Transverse colon (tissue), 4 donors: Measurements from ENCODE around the gene GJA8. TPM values are rescaled to one million over a fixed set of nuclear protein-coding genes. Genes with fewer than 3 reads are reported as not detected.

ENCODE experiments used
- DNase-seq: peaks from one replicate; pipeline ENCODE4 v3.0.0-alpha.2; 2019
- H3K27ac ChIP-seq, 4 donors: fragments of 200-600 bp; sonication (generic); 2 replicates each; pipeline ENCODE4 v1.5.1; 2016 to 2018; ENCODE audit warnings: inconsistent platforms in 4 of 4
- H3K27me3 ChIP-seq: fragments of 200-600 bp; sonication (generic); 2 replicates; pipeline ENCODE4 v1.5.1; 2017; ENCODE audit warnings: inconsistent platforms
- H3K36me3 ChIP-seq, 4 donors: fragments of 200-600 bp; sonication (generic); 2 replicates each; pipeline ENCODE4 v1.5.1; 2017 to 2019; ENCODE audit warnings: inconsistent platforms in 4 of 4
- H3K4me1 ChIP-seq, 4 donors: fragments of 200-600 bp; sonication (generic); 2 replicates each; pipeline ENCODE4 v1.5.1; 2017 to 2020; ENCODE audit warnings: inconsistent platforms in 4 of 4
- H3K4me3 ChIP-seq, 4 donors: fragments of 200-600 bp; sonication (generic); 1 replicate in 1 of 4; 2 replicates in 3 of 4; pipeline versions ENCODE4 v1.5.1 to v1.6.1; 2017 to 2019; ENCODE audit warnings: inconsistent platforms in 4 of 4
- H3K9me3 ChIP-seq, 2 donors: fragments of 200-600 bp; sonication (generic); 2 replicates each; pipeline ENCODE4 v1.5.1; 2017 to 2019; ENCODE audit warnings: inconsistent platforms in 2 of 2
- CTCF ChIP-seq, 5 experiments: fragments of 200-600 bp in 3 of 5; fragments of 450-650 bp in 2 of 5; sonication (generic) in 3 of 5; IDR thresholded peaks; 1 replicate in 2 of 5; 2 replicates in 3 of 5; pipeline ENCODE4 v1.5.1; 2016 to 2017; ENCODE audit warnings: antibody characterized with exemption in 5 of 5, inconsistent platforms in 3 of 5, mild to moderate bottlenecking in 2 of 5, moderate library complexity in 1 of 5
- EP300 ChIP-seq: sonication (generic); formaldehyde crosslinking; IDR thresholded peaks from one replicate; pipeline ENCODE4 v1.6.1; 2017; ENCODE audit warnings: antibody characterized with exemption, low read depth
- POLR2A ChIP-seq: fragments of 450-650 bp; IDR thresholded peaks from one replicate; pipeline ENCODE4 v1.6.1; 2016; ENCODE audit warnings: antibody characterized with exemption, mild to moderate bottlenecking, moderate library complexity
- POLR2AphosphoS5 ChIP-seq, 3 donors: sonication (generic); formaldehyde crosslinking; IDR thresholded peaks; one replicate each; pipeline ENCODE4 v1.6.1; 2016; ENCODE audit warnings: antibody characterized with exemption in 3 of 3
- WGBS, 2 donors: methylation state at CpG; one replicate each; pipeline ENCODE4 v1.1.5; 2018; ENCODE audit warnings: low coverage in 1 of 2; 5-methylcytosine and 5-hydroxymethylcytosine counted together
- in situ Hi-C, 4 donors: fragments of 200-750 bp; cut with MboI; loops; one replicate each; pipeline versions ENCODE4 v1.15.0 to v1.15.1; 2017; ENCODE audit warnings: low sequenced_read_pairs in 3 of 4, low pct_ligation_motif_present in 1 of 4, low pct_unique_long_range_greater_than_20kb in 1 of 4
- intact Hi-C: fragments of 100-400 bp; cut with DNase I; formaldehyde crosslinking; loops from one replicate; pipeline ENCODE4 v1.15.1; 2023; ENCODE audit warnings: low total_unique reads
- total RNA-seq, 4 donors: library from RNA; depleted of rRNA; stranded (reverse); fragments of >200 nt; gene quantifications; one replicate each; pipeline ENCODE4 v1.1.0, GENCODE V29; 2016

Gene GJA8
- total RNA-seq, 4 donors from 2014 or later = not detected

DNA sequence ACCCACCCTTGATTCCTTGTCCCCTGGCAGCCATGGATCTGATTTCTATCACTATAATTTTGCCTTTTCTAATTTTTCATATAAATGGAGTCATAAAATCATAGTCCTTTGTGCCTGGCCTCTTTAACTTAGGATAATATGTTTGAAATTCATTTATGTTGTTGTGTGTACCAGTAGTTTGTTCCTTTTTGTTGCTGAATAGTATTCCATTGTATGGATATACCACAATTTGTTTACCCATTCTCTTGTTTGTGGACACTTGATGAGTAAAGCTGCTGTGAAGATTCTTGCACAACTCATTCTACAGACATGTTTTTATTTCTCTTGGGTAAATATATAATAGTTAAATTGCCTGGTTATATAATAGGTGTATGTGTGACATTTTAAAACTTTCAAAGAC lies 22.7 kb upstream of the GJA8 start:
- in situ Hi-C loops = loop anchor here in 2 of 4 donors (10.0 to 25.0 kb wide), 3 partner anchors 168 to 393 kb away; no protein-coding TSS in a partner anchor
- TF ChIP-seq POLR2A (no peak), POLR2AphosphoS5 (IDR thresholded peaks at IDR 0.05) (no peak), CTCF (IDR thresholded peaks at IDR 0.05) (no peak), EP300 (no peak)
- no peaks in the 10 kb centered on the region for H3K9me3 ChIP-seq
- no peak for DNase-seq
- H3K4me1 ChIP-seq = no peaks in the 10 kb centered on the region
- no peak overlapping the region for H3K4me3 ChIP-seq
- H3K36me3 ChIP-seq = no peaks in the 10 kb centered on the region
- no peaks in the 10 kb centered on the region for H3K27me3 ChIP-seq
- intact Hi-C loops = no loop called here
- H3K27ac ChIP-seq = no peak overlapping the region

GRCh38 chr1:147882535-147882934 lies 20.1 kb upstream of the GJA8 start:
- 48 to 71% methylated on average over 2 of the region's 2 CpGs for WGBS, 2 donors
- DNase-seq = no peak
- Histone ChIP-seq H3K4me3 (no peak overlapping the region), H3K27me3 (no peaks in the 10 kb centered on the region), H3K36me3 (no peaks in the 10 kb centered on the region), H3K4me1 (no peaks in the 10 kb centered on the region), H3K27ac (no peak overlapping the region), H3K9me3 (no peaks in the 10 kb centered on the region)
- intact Hi-C loops (no loop called here), in situ Hi-C loops (loop anchor here in 2 of 4 donors (10.0 to 25.0 kb wide), 3 partner anchors 170 to 395 kb away; no protein-coding TSS in a partner anchor)
- TF ChIP-seq POLR2A = no peak
- no peak for TF ChIP-seq EP300
- no peak for TF ChIP-seq CTCF (IDR thresholded peaks at IDR 0.05)
- TF ChIP-seq POLR2AphosphoS5 (IDR thresholded peaks at IDR 0.05) = no peak

DNA sequence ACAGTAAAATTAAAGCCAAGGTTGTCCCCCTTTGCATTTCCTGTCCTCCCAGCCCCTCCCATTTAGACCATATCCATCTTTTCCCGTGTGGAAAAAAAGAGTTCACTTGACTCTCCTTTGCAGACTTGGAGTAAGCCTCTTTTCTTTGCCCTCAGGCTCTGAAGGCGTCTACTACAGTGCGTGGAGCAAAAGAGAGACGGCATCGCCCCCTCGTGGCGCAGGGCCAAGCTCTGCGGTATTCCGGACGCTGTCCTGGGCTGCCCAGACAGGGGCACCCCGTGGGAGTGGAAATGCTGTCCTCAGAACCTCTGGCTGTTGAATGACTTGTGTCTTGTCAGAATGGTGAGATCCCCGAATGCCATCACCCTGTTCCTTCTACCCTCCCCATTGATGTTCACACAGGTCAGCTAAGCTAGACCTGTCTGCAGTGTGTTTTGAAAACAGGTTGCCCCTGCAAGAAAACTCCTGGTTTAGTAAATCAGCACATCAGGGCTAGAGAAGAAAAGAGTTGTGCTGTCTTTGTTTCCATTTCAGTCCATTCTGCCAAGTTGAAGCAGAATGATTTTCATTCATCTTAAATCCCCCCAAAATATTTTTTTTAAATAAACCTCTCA lies 12.3 kb upstream of the GJA8 start:
- peaks cover 4% of the 10 kb centered on the region for H3K27me3 ChIP-seq
- H3K27ac ChIP-seq = no peak overlapping the region
- DNase-seq = peak; percentile 62
- 0 to 9% methylated on average over 11 to 12 of the region's 12 CpGs for WGBS, 2 donors
- in situ Hi-C loops = loop anchor here in 3 of 4 donors (10.0 to 25.0 kb wide), 5 partner anchors 178 to 403 kb away; no protein-coding TSS in a partner anchor
- H3K4me1 ChIP-seq = no peaks in the 10 kb centered on the region
- H3K9me3 ChIP-seq = no peaks in the 10 kb centered on the region
- peak; percentile 28 to 47 (median 45) for TF ChIP-seq CTCF (IDR thresholded peaks at IDR 0.05)
- no peak for TF ChIP-seq POLR2A
- intact Hi-C loops = no loop called here
- H3K4me3 ChIP-seq = no peak overlapping the region
- no peaks in the 10 kb centered on the region for H3K36me3 ChIP-seq

GRCh38 chr1:147891088-147891487 lies 11.5 kb upstream of the GJA8 start:
- in situ Hi-C loops = loop anchor here in 3 of 4 donors (10.0 to 25.0 kb wide), 5 partner anchors 179 to 404 kb away; no protein-coding TSS in a partner anchor
- H3K36me3 ChIP-seq = no peaks in the 10 kb centered on the region
- TF ChIP-seq EP300 (no peak), CTCF (IDR thresholded peaks at IDR 0.05) (no peak), POLR2AphosphoS5 (IDR thresholded peaks at IDR 0.05) (no peak), POLR2A (no peak)
- intact Hi-C loops = no loop called here
- H3K27ac ChIP-seq = no peak overlapping the region
- DNase-seq = no peak
- WGBS, 2 donors = 73 to 80% methylated on average over 3 to 5 of the region's 5 CpGs
- no peaks in the 10 kb centered on the region for H3K9me3 ChIP-seq
- H3K4me3 ChIP-seq = no peak overlapping the region
- H3K4me1 ChIP-seq = no peaks in the 10 kb centered on the region
- H3K27me3 ChIP-seq = peaks cover 4% of the 10 kb centered on the region
